ENCODE results near the gene PRDM9.
"Not testable (repeated sequence)": the region's sequence is repeated elsewhere in the genome, so short reads cannot be mapped to it uniquely, and the experiment has no call there.

Gene PRDM9
- total RNA-seq: 0 reads per million in 4 experiments

- no peak for DNase-seq
Measured at GRCh38 chr5:23507278-23507685, at the start of gene PRDM9. Gene PRDM9, plus strand, starts transcription at chr5:23507609. Its CDS starts 1,425 bp downstream, at chr5:23509034.

GRCh38 chr5:23457780-23458179 lies 49.6 kb upstream of the PRDM9 start:
- DNase-seq: no peak

GRCh38 chr5:23459214-23459613 lies 48.2 kb upstream of the PRDM9 start:
- DNase-seq: no peak

- no peak for DNase-seq
Measured at GRCh38 chr5:23461576-23461975, 45.8 kb upstream of the PRDM9 start.

GRCh38 chr5:23466401-23466912 lies 41.0 kb upstream of the PRDM9 start:
- DNase-seq: no peak

- no peak for DNase-seq
Measured at GRCh38 chr5:23468658-23469057, 38.8 kb upstream of the PRDM9 start.

- DNase-seq: no peak
Measured at GRCh38 chr5:23473915-23474314, 33.5 kb upstream of the PRDM9 start.

- no peak for DNase-seq
Measured at GRCh38 chr5:23474315-23474714, 33.1 kb upstream of the PRDM9 start.

GRCh38 chr5:23476580-23476979 lies 30.8 kb upstream of the PRDM9 start:
- DNase-seq: no peak

GRCh38 chr5:23482642-23483041 lies 24.8 kb upstream of the PRDM9 start:
- no peak for DNase-seq

- no peak for DNase-seq
Measured at GRCh38 chr5:23483090-23483489, 24.3 kb upstream of the PRDM9 start.

- no peak for DNase-seq
Measured at GRCh38 chr5:23484096-23484495, 23.3 kb upstream of the PRDM9 start.

GRCh38 chr5:23486227-23486626 lies 21.2 kb upstream of the PRDM9 start:
- DNase-seq: not testable (repeated sequence)

GRCh38 chr5:23490993-23491392 lies 16.4 kb upstream of the PRDM9 start:
- DNase-seq: no peak

GRCh38 chr5:23494558-23494957 lies 12.9 kb upstream of the PRDM9 start:
- DNase-seq: no peak

- DNase-seq: no peak
Measured at GRCh38 chr5:23496576-23496975, 10.8 kb upstream of the PRDM9 start.

- no peak for DNase-seq
Measured at GRCh38 chr5:23506329-23507236, 826 bp upstream of the PRDM9 start.

- DNase-seq: not testable (repeated sequence)
Measured at GRCh38 chr5:23510434-23510833, 3.0 kb downstream of the PRDM9 start.

- DNase-seq: no peak
Measured at GRCh38 chr5:23522553-23522952, 15.1 kb downstream of the PRDM9 start.

- no peak for DNase-seq
Measured at GRCh38 chr5:23523031-23523430, 15.6 kb downstream of the PRDM9 start.

GRCh38 chr5:23523998-23524397 lies 16.6 kb downstream of the PRDM9 start:
- no peak for DNase-seq

GRCh38 chr5:23525751-23526150 lies 18.3 kb downstream of the PRDM9 start:
- no peak for DNase-seq

- DNase-seq: not testable (repeated sequence)
Measured at GRCh38 chr5:23526616-23527015, 19.2 kb downstream of the PRDM9 start.

- not testable (repeated sequence) for DNase-seq
Measured at GRCh38 chr5:23527216-23527920, 20.0 kb downstream of the PRDM9 start.

Measured in effector CD8-positive, alpha-beta T cell (primary cell).